K562 (cell line): ENCODE results near the gene EEA1. TPM values are rescaled to one million over a fixed set of nuclear protein-coding genes. Genes with fewer than 3 reads are reported as not detected.

Experiments used
- JUND ChIP-seq, 2 experiments: IDR thresholded peaks; 2 replicates in 1 of 2; 3 replicates in 1 of 2; pipeline ENCODE4 v1.6.1; 2011; ENCODE audit warnings: borderline replicate concordance in 2 of 2, low read depth in 2 of 2, low read length in 2 of 2, improper control_type of control experiment in 1 of 2, missing biosample characterization in 1 of 2, missing genetic modification characterization in 1 of 2, missing genetic modification reagents in 1 of 2
- NCOA1 ChIP-seq: fragments of 450-650 bp; IDR thresholded peaks from 2 replicates; pipeline ENCODE4 v1.6.1; 2016; ENCODE audit warnings: low read depth
- ZBTB5 ChIP-seq: fragments of 450-650 bp; IDR thresholded peaks from 2 replicates; pipeline ENCODE4 v1.6.1; 2017; ENCODE audit warnings: antibody characterized with exemption
- ZNF717 ChIP-seq: fragments of 250-450 bp; sonication (Bioruptor Pico); IDR thresholded peaks from 2 replicates; pipeline ENCODE4 v1.5.0; 2021
- ZNF75A ChIP-seq: fragments of 450-650 bp; formaldehyde crosslinking; IDR thresholded peaks from 2 replicates; pipeline ENCODE4 v1.4.0; 2020; ENCODE audit warnings: mild to moderate bottlenecking
- polyA plus RNA-seq, 8 experiments: library from polyadenylated mRNA; depleted of rRNA in 4 of 8; stranded (reverse) in 5 of 8; unstranded in 3 of 8; fragments of >200 nt; fragmentation: Nextera tagmentation in 2 of 8; fragmentation: Illumina TruSeq in 1 of 8; extraction: Ambion mirVana in 2 of 8; extraction: Trizol in 1 of 8; gene quantifications; 2 replicates each; pipeline versions ENCODE4 v1.2.1 to v1.2.3, GENCODE V29; 2011 to 2014; ENCODE audit warnings: inconsistent platforms in 1 of 8, missing spikeins in 1 of 8
- total RNA-seq, 7 experiments: library from RNA; depleted of rRNA in 6 of 7; stranded (reverse); fragments of >200 nt in 6 of 7; fragmentation: Illumina TruSeq in 2 of 7; extraction: Trizol in 2 of 7; gene quantifications; 2 replicates each; pipeline versions ENCODE4 v1.2.1 to v1.2.3, GENCODE V29; 2011 to 2021; ENCODE audit warnings: low replicate concordance in 1 of 7
- TF ChIP-seq, protein P1 (sequence below), 3 experiments: fragments of 200-800 bp in 1 of 3; fragments of 250-450 bp in 1 of 3; fragments of 450-650 bp in 1 of 3; sonication (Bioruptor Pico) in 1 of 3; sonication (Bioruptor generic) in 1 of 3; formaldehyde crosslinking in 1 of 3; IDR thresholded peaks; 2 replicates each; pipeline versions ENCODE4 v1.6.1 to v1.8.0; 2016 to 2022; ENCODE audit warnings: mild to moderate bottlenecking in 2 of 3, missing genetic modification characterization in 2 of 3, missing compliant biosample characterization in 1 of 3, moderate library complexity in 1 of 3
- TF ChIP-seq, protein P2 (sequence below), 2 experiments: IDR thresholded peaks; 2 replicates each; pipeline ENCODE4 v1.6.1; 2012; ENCODE audit warnings: improper control_type of control experiment in 2 of 2, low read depth in 2 of 2, low read length in 2 of 2, borderline replicate concordance in 1 of 2

Gene EEA1
- total and polyA plus RNA-seq, 9 of the 15 experiments (the other 6 are each of a cell fraction or from before 2014, with no cell fraction given) = 3.5 to 17.1 (median 7.5) TPM

GRCh38 chr12:92928962-92929915 is at the start of gene EEA1 (continued):
- TF ChIP-seq, protein P1, sequence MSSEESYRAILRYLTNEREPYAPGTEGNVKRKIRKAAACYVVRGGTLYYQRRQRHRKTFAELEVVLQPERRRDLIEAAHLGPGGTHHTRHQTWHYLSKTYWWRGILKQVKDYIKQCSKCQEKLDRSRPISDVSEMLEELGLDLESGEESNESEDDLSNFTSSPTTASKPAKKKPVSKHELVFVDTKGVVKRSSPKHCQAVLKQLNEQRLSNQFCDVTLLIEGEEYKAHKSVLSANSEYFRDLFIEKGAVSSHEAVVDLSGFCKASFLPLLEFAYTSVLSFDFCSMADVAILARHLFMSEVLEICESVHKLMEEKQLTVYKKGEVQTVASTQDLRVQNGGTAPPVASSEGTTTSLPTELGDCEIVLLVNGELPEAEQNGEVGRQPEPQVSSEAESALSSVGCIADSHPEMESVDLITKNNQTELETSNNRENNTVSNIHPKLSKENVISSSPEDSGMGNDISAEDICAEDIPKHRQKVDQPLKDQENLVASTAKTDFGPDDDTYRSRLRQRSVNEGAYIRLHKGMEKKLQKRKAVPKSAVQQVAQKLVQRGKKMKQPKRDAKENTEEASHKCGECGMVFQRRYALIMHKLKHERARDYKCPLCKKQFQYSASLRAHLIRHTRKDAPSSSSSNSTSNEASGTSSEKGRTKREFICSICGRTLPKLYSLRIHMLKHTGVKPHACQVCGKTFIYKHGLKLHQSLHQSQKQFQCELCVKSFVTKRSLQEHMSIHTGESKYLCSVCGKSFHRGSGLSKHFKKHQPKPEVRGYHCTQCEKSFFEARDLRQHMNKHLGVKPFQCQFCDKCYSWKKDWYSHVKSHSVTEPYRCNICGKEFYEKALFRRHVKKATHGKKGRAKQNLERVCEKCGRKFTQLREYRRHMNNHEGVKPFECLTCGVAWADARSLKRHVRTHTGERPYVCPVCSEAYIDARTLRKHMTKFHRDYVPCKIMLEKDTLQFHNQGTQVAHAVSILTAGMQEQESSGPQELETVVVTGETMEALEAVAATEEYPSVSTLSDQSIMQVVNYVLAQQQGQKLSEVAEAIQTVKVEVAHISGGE (CRISPR knock-in tag; IDR thresholded peaks at IDR 0.05) = peak in 1 of 3 experiments; percentile 57; a peak in 2 of 6 replicates
- TF ChIP-seq JUND (IDR thresholded peaks at IDR 0.05; ENCODE audit: borderline replicate concordance, low read depth, low read length) (0 out of 2 replicates have a peak, but pooled peaks have one; percentile 19), JUND (tag; IDR thresholded peaks at IDR 0.05; ENCODE audit: borderline replicate concordance, low read depth, low read length) (peak; percentile 32; the same call in 1 of the 3 replicates), ZNF75A (CRISPR knock-in tag) (no peak), ZNF717 (no peak), NCOA1 (peak; percentile 28; the same call in 1 of the 2 replicates), ZBTB5 (no peak)
- TF ChIP-seq, protein P2, sequence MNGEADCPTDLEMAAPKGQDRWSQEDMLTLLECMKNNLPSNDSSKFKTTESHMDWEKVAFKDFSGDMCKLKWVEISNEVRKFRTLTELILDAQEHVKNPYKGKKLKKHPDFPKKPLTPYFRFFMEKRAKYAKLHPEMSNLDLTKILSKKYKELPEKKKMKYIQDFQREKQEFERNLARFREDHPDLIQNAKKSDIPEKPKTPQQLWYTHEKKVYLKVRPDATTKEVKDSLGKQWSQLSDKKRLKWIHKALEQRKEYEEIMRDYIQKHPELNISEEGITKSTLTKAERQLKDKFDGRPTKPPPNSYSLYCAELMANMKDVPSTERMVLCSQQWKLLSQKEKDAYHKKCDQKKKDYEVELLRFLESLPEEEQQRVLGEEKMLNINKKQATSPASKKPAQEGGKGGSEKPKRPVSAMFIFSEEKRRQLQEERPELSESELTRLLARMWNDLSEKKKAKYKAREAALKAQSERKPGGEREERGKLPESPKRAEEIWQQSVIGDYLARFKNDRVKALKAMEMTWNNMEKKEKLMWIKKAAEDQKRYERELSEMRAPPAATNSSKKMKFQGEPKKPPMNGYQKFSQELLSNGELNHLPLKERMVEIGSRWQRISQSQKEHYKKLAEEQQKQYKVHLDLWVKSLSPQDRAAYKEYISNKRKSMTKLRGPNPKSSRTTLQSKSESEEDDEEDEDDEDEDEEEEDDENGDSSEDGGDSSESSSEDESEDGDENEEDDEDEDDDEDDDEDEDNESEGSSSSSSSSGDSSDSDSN (IDR thresholded peaks at IDR 0.05; ENCODE audit: borderline replicate concordance in 1 of 2, low read depth in 2 of 2, low read length in 2 of 2) = peak; percentile 71 to 95; a peak in 2 of 4 replicates
